ENCODE results near the gene ERBB4.

GRCh38 chr2:211373203-211373602 is 1165.4 kb downstream of the ERBB4 start:
- TF ChIP-seq CTCF (conservative IDR thresholded peaks at IDR 0.05; ENCODE audit: low read length): no peak
- no peak for TF ChIP-seq EZH2phosphoT487 (IDR thresholded peaks at IDR 0.05; ENCODE audit: borderline replicate concordance)
